Cerebellar cortex (tissue), 1 donor: ENCODE data around the gene PLXNB3.
"Not testable (repeated sequence)": the region's sequence is repeated elsewhere in the genome, so short reads cannot be mapped to it uniquely, and the experiment has no call there.

Source experiments
- DNase-seq: peaks from one replicate; pipeline ENCODE4 v3.0.0-alpha.2; 2015; ENCODE audit warnings: low spot score

PLXNB3 gene

DNA sequence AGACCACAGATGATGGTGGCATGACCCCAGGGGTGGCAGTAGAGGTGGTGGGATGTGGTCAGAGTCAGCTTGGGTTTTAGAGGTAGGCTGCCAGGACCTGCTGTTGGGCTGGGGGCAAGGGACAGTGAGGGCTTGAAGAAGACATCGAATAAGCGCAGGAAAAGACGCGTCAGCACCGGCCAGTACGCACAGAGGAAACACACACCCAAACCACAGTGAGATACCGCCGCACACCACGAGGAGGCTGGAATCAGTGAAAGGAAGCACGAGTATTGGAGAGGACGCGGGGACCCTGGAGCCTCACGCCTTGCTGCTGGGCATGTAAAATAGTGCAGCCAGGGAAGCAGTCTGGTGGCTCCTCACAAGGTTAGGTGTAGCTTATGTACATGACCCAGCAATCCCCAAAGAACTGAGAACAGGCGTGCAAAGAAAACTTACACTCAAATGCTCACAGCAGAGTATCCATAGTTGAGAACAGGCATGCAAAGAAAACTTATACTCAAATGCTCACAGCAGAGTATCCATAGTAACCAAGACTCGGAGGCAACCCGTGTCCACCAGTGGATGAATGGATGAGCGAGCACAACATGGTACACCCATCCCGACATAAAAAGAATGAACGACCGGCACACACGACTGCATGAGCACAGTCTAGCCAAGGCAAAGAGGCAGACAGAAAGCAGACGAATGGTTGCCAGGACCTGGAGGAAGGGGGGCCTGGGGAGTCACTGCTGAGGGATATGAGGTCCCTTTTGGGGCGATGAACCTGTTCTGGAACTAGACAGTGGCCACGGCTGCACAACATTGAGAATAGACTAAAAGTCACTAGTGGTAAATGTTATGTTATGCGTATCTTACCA is 53.0 kb downstream of the PLXNB3 start:
- no peak for DNase-seq

- DNase-seq: not testable (repeated sequence)
Measured at GRCh38 chrX:153818064-153818463, 54.0 kb downstream of the PLXNB3 start.

DNA sequence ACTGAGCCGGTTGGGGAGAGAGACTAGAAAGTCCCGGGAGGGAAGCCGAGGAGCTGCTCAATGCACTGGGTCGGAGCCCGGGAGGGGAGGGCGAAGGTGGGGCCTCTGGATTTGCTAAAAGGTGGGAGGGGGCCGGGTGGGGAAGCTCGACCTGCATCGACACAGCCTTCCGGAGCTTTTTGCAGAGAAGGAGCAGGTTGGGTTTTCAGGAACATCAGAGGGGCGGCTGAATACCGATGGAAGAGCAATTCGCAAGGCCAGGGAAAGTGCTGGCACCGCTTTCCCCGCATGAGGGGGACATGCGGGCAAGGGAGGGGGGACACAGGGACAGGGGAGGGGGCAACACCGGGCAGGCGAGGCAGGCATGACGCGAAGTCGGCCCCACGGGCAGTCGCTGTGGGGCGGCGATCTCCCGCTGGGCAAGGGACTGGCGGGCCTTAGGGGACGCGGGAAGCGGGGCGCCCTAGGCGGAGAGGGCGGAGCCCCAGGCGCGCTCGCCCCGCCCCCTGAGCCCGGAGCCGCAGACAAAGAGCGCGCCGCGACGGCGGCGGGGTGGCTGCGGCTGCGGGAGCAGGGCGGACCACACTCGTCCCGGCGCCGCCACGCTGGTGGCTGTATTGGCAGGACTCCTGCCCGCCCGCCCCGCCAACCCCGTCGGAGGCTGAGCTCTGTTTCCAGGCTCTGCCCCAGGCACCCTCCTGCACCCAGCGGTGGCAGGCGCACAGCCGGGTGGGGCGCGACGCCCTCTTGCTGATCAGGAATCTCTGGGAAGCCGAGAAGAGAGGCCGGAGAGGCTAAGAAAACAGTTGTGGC is 54.7 kb downstream of the PLXNB3 start:
- no peak for DNase-seq

DNA sequence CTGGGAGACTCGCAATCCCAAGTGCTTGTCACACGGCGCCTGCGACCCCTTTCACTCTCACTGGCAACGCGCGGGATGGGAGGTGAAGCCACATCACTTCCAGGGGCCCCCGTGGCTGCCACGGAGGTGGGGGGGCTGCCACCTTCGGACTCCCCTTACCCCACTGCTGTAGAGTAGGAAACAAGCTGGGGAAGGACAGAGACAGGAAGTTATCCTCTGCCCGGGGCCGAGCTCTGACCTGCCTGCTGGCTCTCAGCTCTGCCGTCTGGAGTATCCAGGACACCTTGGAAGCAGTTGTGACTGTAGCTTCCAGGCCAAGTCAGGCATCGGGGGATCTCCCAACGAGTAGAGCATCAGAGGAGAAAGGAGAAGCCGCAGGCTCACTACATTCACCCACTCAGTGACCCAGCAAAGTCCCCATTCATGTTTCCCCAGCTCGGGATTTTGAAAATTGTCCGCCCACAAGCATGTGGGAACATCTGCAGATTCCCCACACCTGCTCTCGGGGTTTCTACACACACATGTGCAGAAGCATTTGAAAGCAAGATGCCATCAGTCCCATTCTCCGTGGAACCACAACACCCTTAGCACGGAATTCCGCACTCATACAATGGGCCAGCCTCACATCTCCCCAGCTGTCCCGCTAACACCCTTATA is 55.5 kb downstream of the PLXNB3 start:
- DNase-seq: no peak

DNA sequence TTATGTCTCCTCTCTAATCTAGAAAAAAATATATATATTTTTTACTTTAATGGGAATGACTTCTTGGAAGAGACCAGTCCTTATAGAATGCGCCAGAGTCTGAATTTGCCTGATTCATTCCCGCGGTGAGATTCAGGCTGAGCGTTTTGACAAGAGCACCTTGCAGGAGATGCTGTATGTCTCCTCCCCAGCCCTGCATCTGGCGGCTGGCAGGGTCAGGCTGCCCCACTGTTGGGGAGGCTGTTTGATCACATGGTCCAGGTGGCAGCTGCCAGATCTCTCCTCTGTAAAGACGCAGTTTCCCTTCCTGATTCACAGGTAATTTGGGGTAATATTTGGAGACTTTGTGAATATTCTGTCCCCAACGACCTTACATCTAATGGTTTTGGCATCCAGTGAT is 56.6 kb downstream of the PLXNB3 start:
- no peak for DNase-seq

GRCh38 chrX:153821066-153821465 is 57.0 kb downstream of the PLXNB3 start:
- no peak for DNase-seq

- DNase-seq: no peak
Measured at GRCh38 chrX:153824348-153824747, 60.3 kb downstream of the PLXNB3 start.

DNA sequence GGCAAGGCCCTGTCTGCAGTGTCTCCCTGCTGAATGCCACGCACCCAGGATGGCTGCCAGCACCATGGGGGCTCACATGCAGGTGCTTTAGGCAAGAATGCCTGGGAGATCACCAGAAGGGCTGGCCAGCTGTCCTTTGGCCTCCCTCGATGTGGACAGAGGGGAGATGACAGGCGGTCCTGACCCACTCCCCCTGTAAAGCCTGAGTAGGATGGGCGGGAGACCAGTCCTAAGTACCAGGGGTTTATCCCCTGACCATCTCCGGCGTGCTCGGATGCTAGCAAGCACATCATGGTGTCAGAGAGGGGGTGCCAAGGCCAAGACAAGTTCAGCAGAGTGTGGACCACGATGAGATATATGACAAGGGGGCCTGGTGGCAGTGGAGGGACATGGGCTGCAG is 61.0 kb downstream of the PLXNB3 start:
- DNase-seq: no peak
